Pulmonary artery endothelial cell (primary cell): ENCODE data around the gene OR5H1. TPM values are rescaled to one million over a fixed set of nuclear protein-coding genes. Genes with fewer than 3 reads are reported as not detected.
"Not testable (repeated sequence)": the region's sequence is repeated elsewhere in the genome, so short reads cannot be mapped to it uniquely, and the experiment has no call there.

Experiments
- DNase-seq: peaks from one replicate; pipeline ENCODE4 v3.0.0-alpha.2; 2011; ENCODE audit warnings: low read depth, low spot score
- total RNA-seq: library from RNA; depleted of rRNA; stranded (reverse); fragments of >200 nt; gene quantifications from 2 replicates; pipeline ENCODE4 v1.2.3, GENCODE V29; 2014

OR5H1 gene
- total RNA-seq, result not detected in 2 replicates

GRCh38 chr3:98130421-98130820 lies at the start of gene OR5H1:
Gene OR5H1 (plus strand): TSS chr3:98130721. CDS start chr3:98132698, 1,977 bp downstream.
- DNase-seq, result no peak

- DNase-seq, result no peak
These were observed 43.6 kb upstream of the OR5H1 start, which contains the start of gene OR5AC2 for GRCh38 chr3:98086873-98087272. Gene OR5AC2 (plus strand): TSS chr3:98087173. CDS start chr3:98087173, 0 bp downstream.

GRCh38 chr3:98095882-98096281 lies 34.6 kb upstream of the OR5H1 start:
- DNase-seq, result no peak

- no peak for DNase-seq
These were observed 30.7 kb upstream of the OR5H1 start for GRCh38 chr3:98099848-98100247.

- no peak for DNase-seq
These were observed 22.4 kb upstream of the OR5H1 start for GRCh38 chr3:98108162-98108561.

- no peak for DNase-seq
These were observed 20.5 kb upstream of the OR5H1 start for GRCh38 chr3:98109807-98110549.

GRCh38 chr3:98110550-98110908 lies 20.0 kb upstream of the OR5H1 start:
- no peak for DNase-seq

- DNase-seq, result no peak
These were observed 16.3 kb upstream of the OR5H1 start for GRCh38 chr3:98114264-98114663.

GRCh38 chr3:98115717-98116116 lies 14.8 kb upstream of the OR5H1 start:
- DNase-seq, result no peak

GRCh38 chr3:98136631-98137030 lies 6.1 kb downstream of the OR5H1 start:
- DNase-seq, result no peak

GRCh38 chr3:98137826-98138557 lies 7.5 kb downstream of the OR5H1 start:
- not testable (repeated sequence) for DNase-seq

GRCh38 chr3:98140531-98140930 lies 10.0 kb downstream of the OR5H1 start:
- DNase-seq, result no peak

- DNase-seq, result no peak
These were observed 16.7 kb downstream of the OR5H1 start, which contains the start of gene OR5H14 for GRCh38 chr3:98147179-98147578. Gene OR5H14 (plus strand): TSS chr3:98147479. CDS start chr3:98149386, 1,907 bp downstream.

GRCh38 chr3:98148751-98149150 lies 18.2 kb downstream of the OR5H1 start:
- DNase-seq, result no peak

GRCh38 chr3:98149456-98149855 lies 18.9 kb downstream of the OR5H1 start:
- not testable (repeated sequence) for DNase-seq

- DNase-seq, result no peak
These were observed 20.7 kb downstream of the OR5H1 start for GRCh38 chr3:98151241-98151640.

- no peak for DNase-seq
These were observed 35.9 kb downstream of the OR5H1 start, which contains the start of gene OR5H15 for GRCh38 chr3:98166396-98166795. Gene OR5H15 (plus strand): TSS chr3:98166696. CDS start chr3:98168700, 2,004 bp downstream.

- no peak for DNase-seq
These were observed 40.5 kb downstream of the OR5H1 start for GRCh38 chr3:98171071-98171470.

- DNase-seq, result no peak
These were observed 42.1 kb downstream of the OR5H1 start for GRCh38 chr3:98172621-98173020.

- DNase-seq, result no peak
These were observed 49.9 kb downstream of the OR5H1 start for GRCh38 chr3:98180319-98180890.

GRCh38 chr3:98182196-98182595 lies 51.7 kb downstream of the OR5H1 start:
- no peak for DNase-seq

GRCh38 chr3:98185180-98185579 lies 54.7 kb downstream of the OR5H1 start:
- DNase-seq, result no peak
